ENCODE data around the gene TMEM184B.
A peak's percentile ranks its signal among the peaks of the same experiment; 100 is the strongest.

The TMEM184B gene

GRCh38 chr22:38305471-38306448 lies 33.0 kb upstream of the TMEM184B start:
- DNase-seq, result peak; percentile 43

GRCh38 chr22:38304526-38304925 lies 31.7 kb upstream of the TMEM184B start:
- DNase-seq, result no peak

GRCh38 chr22:38303974-38304373 lies 31.2 kb upstream of the TMEM184B start:
- DNase-seq, result no peak

- DNase-seq, result no peak
Measured at GRCh38 chr22:38302906-38303305, 30.1 kb upstream of the TMEM184B start.

GRCh38 chr22:38300946-38301345 lies 28.1 kb upstream of the TMEM184B start:
- DNase-seq, result no peak

- no peak for DNase-seq
Measured at GRCh38 chr22:38300197-38300945, 27.6 kb upstream of the TMEM184B start.

GRCh38 chr22:38299770-38300102 lies 26.9 kb upstream of the TMEM184B start:
- no peak for DNase-seq

GRCh38 chr22:38298312-38299005 lies 25.6 kb upstream of the TMEM184B start:
- peak; percentile 54 for DNase-seq

GRCh38 chr22:38296372-38296771 lies 23.6 kb upstream of the TMEM184B start:
- no peak for DNase-seq

- DNase-seq, result no peak
Measured at GRCh38 chr22:38295863-38296262, 23.1 kb upstream of the TMEM184B start.

GRCh38 chr22:38295339-38295738 lies 22.5 kb upstream of the TMEM184B start:
- no peak for DNase-seq

- no peak for DNase-seq
Measured at GRCh38 chr22:38294193-38294592, 21.4 kb upstream of the TMEM184B start.

GRCh38 chr22:38292694-38293093 lies 19.9 kb upstream of the TMEM184B start:
- DNase-seq, result no peak

- no peak for DNase-seq
Measured at GRCh38 chr22:38291201-38291777, 18.5 kb upstream of the TMEM184B start.

- no peak for DNase-seq
Measured at GRCh38 chr22:38290347-38290746, 17.5 kb upstream of the TMEM184B start.

- DNase-seq, result no peak
Measured at GRCh38 chr22:38289583-38290082, 16.8 kb upstream of the TMEM184B start.

GRCh38 chr22:38286915-38287669 lies 14.3 kb upstream of the TMEM184B start:
- no peak for DNase-seq

- no peak for DNase-seq
Measured at GRCh38 chr22:38285018-38285417, 12.2 kb upstream of the TMEM184B start.

GRCh38 chr22:38284042-38284402 lies 11.2 kb upstream of the TMEM184B start:
- no peak for DNase-seq

- no peak for DNase-seq
Measured at GRCh38 chr22:38282397-38282796, 9.6 kb upstream of the TMEM184B start.

- DNase-seq, result no peak
Measured at GRCh38 chr22:38276166-38276565, 3.4 kb upstream of the TMEM184B start.
